Globus pallidus (tissue), 1 donor: ENCODE data around the gene TMEM120B.
"Not testable (repeated sequence)": the region's sequence is repeated elsewhere in the genome, so short reads cannot be mapped to it uniquely, and the experiment has no call there.

Source experiments
- DNase-seq: peaks from one replicate; pipeline ENCODE4 v3.0.0-alpha.2; 2015; ENCODE audit warnings: low spot score

Gene TMEM120B

GRCh38 chr12:121748218-121748570 lies 35.6 kb downstream of the TMEM120B start:
- no peak for DNase-seq

GRCh38 chr12:121748571-121749265 lies 36.2 kb downstream of the TMEM120B start:
- no peak for DNase-seq

- DNase-seq = no peak
Measured at GRCh38 chr12:121749267-121749666, 36.7 kb downstream of the TMEM120B start.

DNA sequence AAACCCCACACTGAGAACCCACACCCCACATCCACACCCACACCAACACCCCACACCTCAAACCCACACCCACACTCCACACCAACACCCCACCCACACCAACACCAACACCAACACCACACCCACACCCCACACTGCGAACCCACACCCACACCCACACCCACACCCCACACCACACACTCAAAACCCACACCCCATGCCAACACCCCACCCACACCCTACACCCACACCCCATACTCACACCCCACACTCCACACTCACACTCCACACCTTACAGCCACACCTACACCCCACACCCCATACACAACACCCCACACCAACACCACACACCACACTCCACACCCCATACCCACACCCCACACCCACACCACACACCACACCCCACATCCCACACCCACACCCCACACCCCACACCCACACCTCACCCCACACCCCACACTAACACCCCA lies 38.0 kb downstream of the TMEM120B start:
- DNase-seq = no peak

DNA sequence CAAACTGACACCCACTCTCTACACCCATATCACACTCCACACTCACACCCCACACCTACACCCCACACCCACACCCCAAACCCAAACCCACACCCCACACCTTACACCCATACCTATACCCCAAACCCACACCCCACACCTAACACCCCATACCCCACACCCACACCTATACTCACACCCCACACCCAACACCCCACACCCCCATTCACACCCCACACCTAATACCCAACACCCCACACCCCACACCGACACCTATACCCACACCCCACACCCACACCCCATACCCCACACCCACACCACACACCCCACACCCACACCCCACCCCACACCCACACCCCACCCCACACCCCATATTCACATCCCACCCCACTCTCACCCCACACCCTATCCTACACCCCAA lies 38.5 kb downstream of the TMEM120B start:
- DNase-seq = no peak

GRCh38 chr12:121751749-121752351 lies 39.3 kb downstream of the TMEM120B start:
- no peak for DNase-seq

GRCh38 chr12:121753844-121754264 lies 41.3 kb downstream of the TMEM120B start:
- DNase-seq = peak; percentile 90

GRCh38 chr12:121754836-121755235 lies 42.3 kb downstream of the TMEM120B start:
- DNase-seq = no peak

DNA sequence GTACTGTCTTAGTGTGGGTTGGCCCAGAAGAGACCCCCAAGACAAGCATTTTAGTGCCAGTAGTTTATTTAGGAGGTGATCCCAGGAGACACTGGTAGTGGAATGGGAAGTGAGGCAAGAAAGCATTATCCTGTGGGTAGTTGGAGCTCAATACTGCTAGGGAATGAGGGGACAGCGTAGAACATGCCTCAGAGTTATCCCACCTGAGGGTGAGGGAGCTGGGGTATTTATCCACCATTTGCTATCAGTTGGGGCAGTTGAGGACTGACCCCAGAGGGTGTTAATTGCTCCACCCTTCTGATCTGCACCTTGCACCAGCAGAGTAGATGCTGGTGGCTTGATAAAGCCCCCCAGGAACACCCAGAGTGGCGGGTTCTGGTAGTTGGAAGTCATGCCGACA lies 43.0 kb downstream of the TMEM120B start:
- no peak for DNase-seq

- DNase-seq = not testable (repeated sequence)
Measured at GRCh38 chr12:121758536-121758935, 46.0 kb downstream of the TMEM120B start.

GRCh38 chr12:121762269-121762668 lies 49.7 kb downstream of the TMEM120B start:
- DNase-seq = no peak

GRCh38 chr12:121764808-121765207 lies 52.3 kb downstream of the TMEM120B start:
- no peak for DNase-seq

GRCh38 chr12:121765573-121765972 lies 53.0 kb downstream of the TMEM120B start:
- no peak for DNase-seq

DNA sequence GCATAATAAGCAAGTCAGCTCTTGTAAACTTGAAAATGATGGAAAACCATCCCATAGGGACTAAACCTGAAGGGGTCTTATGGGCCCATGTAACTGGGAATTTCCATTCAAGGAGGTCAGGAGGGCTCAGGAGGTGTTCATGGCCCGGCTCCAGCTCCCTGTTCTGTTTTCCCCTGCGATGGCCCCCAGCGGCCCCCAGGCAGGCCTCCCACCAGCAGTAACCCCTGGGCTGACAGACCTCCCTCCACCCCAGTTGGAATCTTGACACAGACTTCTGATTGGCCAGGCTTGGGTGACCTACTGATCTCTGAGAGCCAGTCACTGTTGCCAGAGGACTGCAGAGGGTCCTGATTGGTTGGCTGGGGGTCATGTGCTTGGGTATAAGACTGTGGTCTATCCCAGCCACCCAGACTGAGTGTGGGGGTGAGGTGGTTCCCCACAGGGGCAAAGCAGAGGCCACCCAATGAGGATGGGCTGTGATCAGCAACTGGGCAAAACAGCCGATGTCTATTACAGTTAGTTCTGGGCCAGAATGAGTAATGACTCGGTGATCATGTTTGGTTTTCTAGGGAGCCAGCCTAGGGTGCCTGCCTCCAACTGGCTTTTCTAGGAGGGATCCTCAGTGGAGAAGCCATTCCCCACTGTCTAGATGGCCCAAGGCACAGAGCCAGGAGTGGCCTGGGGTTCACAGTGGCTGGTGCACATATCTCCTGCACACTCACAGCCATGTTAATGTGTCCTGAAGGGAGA lies 53.9 kb downstream of the TMEM120B start:
- no peak for DNase-seq

DNA sequence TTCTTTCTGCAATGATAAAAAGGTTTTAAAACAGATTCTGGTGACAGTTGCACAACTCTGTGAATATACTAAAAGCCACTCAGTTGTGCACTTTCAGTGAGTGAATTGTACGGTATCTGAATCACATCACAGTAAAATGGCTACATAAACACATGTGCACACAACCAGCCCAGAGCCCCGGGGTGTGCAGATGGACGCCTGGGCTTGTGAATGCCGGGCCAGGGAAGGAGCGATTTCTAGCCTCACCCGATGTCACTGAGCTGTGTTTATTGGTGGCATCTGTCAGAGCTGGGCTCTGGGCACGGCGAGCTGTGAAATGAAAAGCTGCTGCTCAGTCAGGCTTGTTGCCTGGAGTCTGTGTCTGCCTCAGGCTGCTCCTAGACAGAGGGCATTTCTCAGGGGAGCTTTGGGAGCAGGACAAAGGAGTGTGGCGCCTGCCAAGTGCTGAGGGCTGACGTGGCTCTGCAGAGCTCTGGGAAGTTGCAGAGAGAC lies 55.0 kb downstream of the TMEM120B start:
- peak; percentile 71 for DNase-seq

DNA sequence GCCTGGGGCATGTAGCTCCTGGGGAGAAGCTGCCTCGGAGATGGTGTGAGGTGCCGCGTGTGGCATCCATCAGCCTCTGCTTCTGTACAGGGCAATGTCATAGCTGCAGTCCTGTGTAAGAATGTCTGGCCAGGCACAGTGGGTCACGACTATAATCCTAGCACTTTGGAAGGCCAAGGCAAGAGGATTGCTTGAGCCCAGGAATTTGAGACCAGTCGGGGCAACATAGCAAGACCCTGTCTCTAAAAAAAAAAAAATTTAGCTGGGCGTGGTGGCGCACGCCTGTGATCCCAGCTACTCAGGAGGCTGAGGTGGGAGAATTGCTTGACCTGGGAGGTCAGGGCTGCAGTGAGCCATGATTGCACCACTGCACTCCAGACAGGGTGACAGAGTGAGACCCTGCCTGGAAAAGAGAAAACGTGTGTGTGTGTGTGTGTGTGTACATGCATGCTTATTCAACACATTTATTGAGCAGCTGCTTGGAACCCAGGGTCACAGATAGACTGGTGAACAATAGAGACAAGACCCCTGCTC lies 56.8 kb downstream of the TMEM120B start:
- no peak for DNase-seq

DNA sequence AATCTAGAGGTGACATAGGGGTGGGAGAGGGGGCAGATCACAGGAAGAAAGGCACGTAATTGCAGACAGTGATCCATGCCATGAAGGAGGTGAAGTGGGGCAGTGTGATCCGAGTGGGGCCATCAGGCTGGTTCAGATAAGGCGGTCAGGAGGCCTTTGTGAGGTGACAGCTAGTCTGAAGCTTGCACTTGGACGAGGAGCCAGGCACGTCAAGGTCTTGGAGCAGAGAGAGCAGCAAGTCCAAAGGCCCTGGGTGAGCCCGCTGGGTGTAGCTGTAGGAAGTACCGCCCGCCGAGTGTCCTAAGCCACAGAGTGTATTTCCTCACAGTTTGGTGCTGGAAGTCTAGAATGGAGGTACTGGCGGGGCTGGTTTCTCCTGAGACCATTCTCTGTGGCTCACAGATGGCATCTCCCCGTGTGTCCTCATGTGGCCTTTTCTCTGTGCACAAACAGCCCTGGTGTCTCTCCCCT lies 57.3 kb downstream of the TMEM120B start:
- DNase-seq = no peak

GRCh38 chr12:121770388-121770787 lies 57.8 kb downstream of the TMEM120B start:
- no peak for DNase-seq

DNA sequence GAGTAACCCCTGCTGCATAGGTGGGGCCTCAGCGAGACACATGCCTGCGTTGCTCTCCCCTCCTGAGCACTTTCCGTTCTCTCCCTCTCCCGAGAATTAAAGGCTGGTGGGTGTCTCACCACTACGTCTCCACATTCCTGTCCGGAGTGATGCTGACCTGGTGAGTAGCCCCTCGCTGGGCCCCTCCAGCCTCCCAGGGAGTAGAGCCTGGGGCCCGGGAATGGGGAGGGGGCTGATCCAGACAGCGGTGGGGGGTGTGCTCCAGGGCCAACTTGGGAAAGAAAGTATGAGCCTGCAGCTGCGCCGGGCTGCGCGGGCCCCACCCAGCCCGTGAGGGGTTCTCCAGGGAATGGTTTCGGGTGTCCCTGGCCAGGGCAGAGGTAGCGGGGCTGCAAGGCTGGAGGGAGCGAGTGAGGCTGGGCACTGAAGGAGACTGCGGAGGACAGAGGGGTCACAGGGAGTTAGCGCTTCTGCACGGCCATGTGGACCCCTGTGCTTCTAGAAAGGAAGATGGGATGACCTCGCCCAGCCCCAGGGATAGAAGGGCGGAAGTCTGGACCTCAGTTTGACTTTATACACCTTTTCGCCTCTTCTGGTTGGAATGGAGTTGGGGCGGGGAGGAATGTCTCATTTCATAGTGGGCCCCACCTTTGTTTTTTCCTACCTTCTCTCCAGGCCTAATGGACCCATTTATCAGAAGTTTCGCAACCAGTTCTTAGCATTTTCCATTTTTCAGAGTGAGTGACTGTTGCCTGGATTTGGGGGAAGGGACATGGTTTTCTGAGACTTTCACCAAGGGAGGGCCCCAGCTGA lies 58.5 kb downstream of the TMEM120B start:
- DNase-seq = no peak

DNA sequence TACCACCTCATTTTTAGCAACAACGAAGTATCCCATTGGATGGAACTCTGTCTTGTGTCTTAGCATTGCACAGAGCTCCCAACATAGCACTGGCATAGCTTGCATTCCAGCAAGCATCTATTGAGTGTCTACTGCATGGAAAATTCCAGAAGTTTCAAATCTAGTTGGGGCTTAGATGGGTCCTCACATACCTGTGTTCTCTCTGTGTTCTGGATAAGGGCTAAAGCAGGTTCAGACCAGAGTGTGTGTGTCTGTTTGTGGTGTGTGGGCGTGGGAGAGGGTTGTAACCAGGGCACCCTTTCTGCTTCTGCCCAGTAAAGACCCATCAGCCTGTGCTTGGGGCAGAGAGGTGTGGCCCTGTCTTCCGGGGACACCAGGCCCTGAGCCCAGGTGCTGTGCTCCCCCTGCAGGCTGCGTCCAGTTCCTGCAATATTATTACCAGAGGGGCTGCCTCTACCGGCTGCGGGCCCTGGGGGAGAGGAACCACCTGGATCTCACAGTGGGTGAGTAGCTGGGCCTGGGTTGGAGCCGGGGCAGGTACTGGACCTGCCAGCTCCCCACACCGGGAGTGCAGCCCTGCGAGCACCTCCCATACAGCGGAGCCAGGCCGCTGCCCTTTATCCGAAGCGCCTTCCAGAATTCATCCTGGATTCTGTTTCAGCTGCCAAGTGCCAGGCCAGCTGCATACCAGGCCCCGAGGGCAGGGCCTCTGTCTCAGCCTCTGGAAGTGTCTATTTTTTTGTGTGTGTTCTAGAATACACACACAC lies 60.6 kb downstream of the TMEM120B start:
- peak; percentile 48 for DNase-seq

DNA sequence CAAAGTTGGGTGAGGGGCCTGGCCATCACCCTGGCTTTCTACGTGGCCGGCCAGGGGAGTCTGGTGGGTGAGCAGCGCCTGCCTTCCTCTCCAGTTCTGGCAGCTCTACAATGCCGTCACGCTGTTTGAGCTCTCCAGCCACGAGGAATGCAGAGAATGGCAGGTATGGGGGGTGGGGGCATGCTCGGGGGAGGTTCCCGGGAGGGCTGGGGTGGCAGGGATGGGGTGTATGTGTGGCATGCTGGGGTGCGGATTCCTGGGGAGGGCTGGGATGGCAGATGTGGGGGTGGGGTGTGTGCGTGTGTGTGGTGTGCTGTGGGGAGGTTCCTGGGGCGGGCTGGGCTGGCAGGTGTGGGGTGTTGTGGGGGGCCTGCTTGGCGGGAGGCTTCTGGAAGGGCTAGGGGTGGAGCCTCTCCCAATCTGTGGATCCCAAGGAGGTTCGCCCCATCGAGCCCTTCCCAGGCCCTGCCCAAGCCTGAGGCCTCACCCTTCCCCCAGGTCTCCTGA lies 62.5 kb downstream of the TMEM120B start:
- no peak for DNase-seq
